NCI-H1694 (cell line): ENCODE results near the gene NFASC.
A peak's percentile ranks its signal among the peaks of the same experiment; 100 is the strongest.

Experiments
- DNase-seq: peaks from one replicate; lab custom pipeline; 2025; lab: John Stamatoyannopoulos, UW

The NFASC gene

GRCh38 chr1:204859861-204860267, 10.8 kb upstream of the NFASC start:
- no peak for DNase-seq

- no peak for DNase-seq
These were observed 7.6 kb upstream of the NFASC start for GRCh38 chr1:204863024-204863423.

GRCh38 chr1:204863730-204864129, 6.9 kb upstream of the NFASC start:
- no peak for DNase-seq

- DNase-seq = no peak
These were observed 4.5 kb upstream of the NFASC start for GRCh38 chr1:204866051-204866596.

- DNase-seq = no peak
These were observed 3.5 kb upstream of the NFASC start for GRCh38 chr1:204867203-204867602.

GRCh38 chr1:204867666-204868339, 2.9 kb upstream of the NFASC start:
- no peak for DNase-seq

- no peak for DNase-seq
These were observed 2.3 kb upstream of the NFASC start for GRCh38 chr1:204868340-204868700.

GRCh38 chr1:204869097-204869496, 1.6 kb upstream of the NFASC start:
- no peak for DNase-seq

- no peak for DNase-seq
These were observed 859 bp downstream of the NFASC start for GRCh38 chr1:204871405-204872037.

- no peak for DNase-seq
These were observed 1.7 kb downstream of the NFASC start for GRCh38 chr1:204872262-204872881.

GRCh38 chr1:204873176-204873575, 2.5 kb downstream of the NFASC start:
- DNase-seq = no peak

- DNase-seq = peak; percentile 48
These were observed 3.1 kb downstream of the NFASC start for GRCh38 chr1:204873714-204874113.

GRCh38 chr1:204874274-204874673, 3.6 kb downstream of the NFASC start:
- no peak for DNase-seq

GRCh38 chr1:204875255-204875654, 4.6 kb downstream of the NFASC start:
- no peak for DNase-seq

- DNase-seq = peak; percentile 19
These were observed 8.1 kb downstream of the NFASC start for GRCh38 chr1:204878621-204879234.

GRCh38 chr1:204879351-204879750, 8.7 kb downstream of the NFASC start:
- no peak for DNase-seq

- DNase-seq = no peak
These were observed 10.2 kb downstream of the NFASC start for GRCh38 chr1:204880906-204881305.

GRCh38 chr1:204882479-204882878, 11.8 kb downstream of the NFASC start:
- DNase-seq = no peak

- no peak for DNase-seq
These were observed 12.7 kb downstream of the NFASC start for GRCh38 chr1:204883405-204883804.

GRCh38 chr1:204885288-204885711, 14.6 kb downstream of the NFASC start:
- DNase-seq = no peak

- DNase-seq = no peak
These were observed 15.1 kb downstream of the NFASC start for GRCh38 chr1:204885790-204886189.

GRCh38 chr1:204887846-204888245, 17.2 kb downstream of the NFASC start:
- DNase-seq = no peak

GRCh38 chr1:204888294-204888693, 17.6 kb downstream of the NFASC start:
- DNase-seq = no peak
